ENCODE measurements around the gene AOC2.
"Not testable (repeated sequence)": the region's sequence is repeated elsewhere in the genome, so short reads cannot be mapped to it uniquely, and the experiment has no call there.

AOC2 gene

DNA sequence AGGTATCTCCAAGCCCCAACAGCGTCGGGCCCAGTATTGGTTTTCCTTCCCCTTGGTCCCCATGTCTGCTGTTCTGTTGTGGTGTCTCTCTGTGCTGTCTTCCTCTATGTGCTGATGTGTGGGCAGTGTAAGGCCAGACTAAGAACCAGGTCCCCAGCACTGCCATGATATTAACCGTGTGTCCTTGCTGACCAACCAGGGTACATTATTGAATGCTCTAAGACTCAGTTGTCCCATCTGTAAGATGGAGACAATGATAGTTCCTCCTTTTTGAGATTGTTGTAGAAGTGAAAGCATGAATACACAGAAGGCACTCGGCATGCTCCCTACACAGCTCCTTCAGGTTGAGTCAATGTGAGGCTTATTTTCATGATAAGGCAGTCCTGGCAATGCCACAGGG is 27.3 kb downstream of the AOC2 start:
- Histone ChIP-seq H3K4me3 (ENCODE audit: low read length, poor library complexity, severe bottlenecking) (no peak overlapping the region), H3K79me2 (ENCODE audit: insufficient read depth, low read length) (no peaks in the 10 kb centered on the region), H3K9ac (ENCODE audit: low read depth, low read length, poor library complexity, severe bottlenecking) (no peak overlapping the region), H3K9me3 (ENCODE audit: insufficient read depth, low read depth, low read length) (no peaks in the 10 kb centered on the region), H3K36me3 (ENCODE audit: insufficient read depth, low read length) (no peaks in the 10 kb centered on the region), H3K4me2 (ENCODE audit: low read depth, low read length, poor library complexity, severe bottlenecking) (no peak overlapping the region), H3K4me1 (ENCODE audit: insufficient read depth, low read length, poor library complexity, severe bottlenecking) (no peaks in the 10 kb centered on the region), H3K27me3 (ENCODE audit: insufficient read depth, low read length, poor library complexity, severe bottlenecking) (no peaks in the 10 kb centered on the region), H3K9me2 (replicated peaks; ENCODE audit: low read depth, low read length) (no peaks in the 10 kb centered on the region), H3F3A (ENCODE audit: low read depth) (no peaks in the 10 kb centered on the region), H2AFZ (ENCODE audit: low read length) (no peak overlapping the region), H4K20me1 (ENCODE audit: insufficient read depth, low read length, poor library complexity, severe bottlenecking) (no peaks in the 10 kb centered on the region)
- TF ChIP-seq EZH2phosphoT487 (IDR thresholded peaks at IDR 0.05; ENCODE audit: borderline replicate concordance), result no peak
- TF ChIP-seq, protein P1, sequence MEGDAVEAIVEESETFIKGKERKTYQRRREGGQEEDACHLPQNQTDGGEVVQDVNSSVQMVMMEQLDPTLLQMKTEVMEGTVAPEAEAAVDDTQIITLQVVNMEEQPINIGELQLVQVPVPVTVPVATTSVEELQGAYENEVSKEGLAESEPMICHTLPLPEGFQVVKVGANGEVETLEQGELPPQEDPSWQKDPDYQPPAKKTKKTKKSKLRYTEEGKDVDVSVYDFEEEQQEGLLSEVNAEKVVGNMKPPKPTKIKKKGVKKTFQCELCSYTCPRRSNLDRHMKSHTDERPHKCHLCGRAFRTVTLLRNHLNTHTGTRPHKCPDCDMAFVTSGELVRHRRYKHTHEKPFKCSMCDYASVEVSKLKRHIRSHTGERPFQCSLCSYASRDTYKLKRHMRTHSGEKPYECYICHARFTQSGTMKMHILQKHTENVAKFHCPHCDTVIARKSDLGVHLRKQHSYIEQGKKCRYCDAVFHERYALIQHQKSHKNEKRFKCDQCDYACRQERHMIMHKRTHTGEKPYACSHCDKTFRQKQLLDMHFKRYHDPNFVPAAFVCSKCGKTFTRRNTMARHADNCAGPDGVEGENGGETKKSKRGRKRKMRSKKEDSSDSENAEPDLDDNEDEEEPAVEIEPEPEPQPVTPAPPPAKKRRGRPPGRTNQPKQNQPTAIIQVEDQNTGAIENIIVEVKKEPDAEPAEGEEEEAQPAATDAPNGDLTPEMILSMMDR (conservative IDR thresholded peaks at IDR 0.05; ENCODE audit: low read length), result no peak

- Histone ChIP-seq H2AFZ (ENCODE audit: low read length) (no peak overlapping the region), H3K4me2 (ENCODE audit: low read depth, low read length, poor library complexity, severe bottlenecking) (no peak overlapping the region)
Measured at GRCh38 chr17:42872251-42872965, 28.0 kb downstream of the AOC2 start.

DNA sequence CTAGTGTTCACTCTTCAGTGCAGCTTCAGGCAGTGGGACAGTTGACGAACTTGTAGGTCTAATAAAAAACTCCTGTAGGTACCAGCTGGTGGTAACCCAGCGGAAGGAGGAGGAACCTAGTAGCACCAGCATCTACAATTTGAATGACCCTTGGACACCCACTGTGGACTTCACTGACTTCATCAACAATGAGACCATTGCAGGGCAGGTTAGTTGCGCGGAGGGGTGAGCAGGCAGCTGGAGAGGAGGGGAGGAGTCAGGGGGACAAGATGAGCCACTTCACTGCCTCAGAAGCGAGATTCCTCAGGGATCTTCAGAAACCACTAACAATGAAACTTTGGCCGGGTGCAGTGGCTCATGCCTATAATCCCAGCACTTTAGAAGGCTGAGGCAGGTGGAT is 28.9 kb downstream of the AOC2 start:
- no peaks in the 10 kb centered on the region for H3K79me2 ChIP-seq (ENCODE audit: insufficient read depth, low read length)
- no peaks in the 10 kb centered on the region for H3F3A ChIP-seq (ENCODE audit: low read depth)
- no peaks in the 10 kb centered on the region for H3K27me3 ChIP-seq (ENCODE audit: insufficient read depth, low read length, poor library complexity, severe bottlenecking)
- H2AFZ ChIP-seq (ENCODE audit: low read length), result no peak overlapping the region
- H3K4me3 ChIP-seq (ENCODE audit: low read length, poor library complexity, severe bottlenecking), result no peak overlapping the region
- H3K9ac ChIP-seq (ENCODE audit: low read depth, low read length, poor library complexity, severe bottlenecking), result no peak overlapping the region
- H4K20me1 ChIP-seq (ENCODE audit: insufficient read depth, low read length, poor library complexity, severe bottlenecking), result no peaks in the 10 kb centered on the region
- TF ChIP-seq EZH2phosphoT487 (IDR thresholded peaks at IDR 0.05; ENCODE audit: borderline replicate concordance), result no peak
- TF ChIP-seq, protein P1 (conservative IDR thresholded peaks at IDR 0.05; ENCODE audit: low read length), result no peak
- no peaks in the 10 kb centered on the region for H3K9me2 ChIP-seq (replicated peaks; ENCODE audit: low read depth, low read length)
- no peaks in the 10 kb centered on the region for H3K36me3 ChIP-seq (ENCODE audit: insufficient read depth, low read length)
- no peaks in the 10 kb centered on the region for H3K4me1 ChIP-seq (ENCODE audit: insufficient read depth, low read length, poor library complexity, severe bottlenecking)
- no peak overlapping the region for H3K4me2 ChIP-seq (ENCODE audit: low read depth, low read length, poor library complexity, severe bottlenecking)
- H3K9me3 ChIP-seq (ENCODE audit: insufficient read depth, low read depth, low read length), result no peaks in the 10 kb centered on the region

More at GRCh38 chr17:42872251-42872965, 28.0 kb downstream of the AOC2 start:
- Histone ChIP-seq H3K9me3 (ENCODE audit: insufficient read depth, low read depth, low read length) (no peaks in the 10 kb centered on the region), H3K79me2 (ENCODE audit: insufficient read depth, low read length) (no peaks in the 10 kb centered on the region), H3K36me3 (ENCODE audit: insufficient read depth, low read length) (no peaks in the 10 kb centered on the region), H3F3A (ENCODE audit: low read depth) (no peaks in the 10 kb centered on the region), H3K9me2 (replicated peaks; ENCODE audit: low read depth, low read length) (no peaks in the 10 kb centered on the region), H3K4me1 (ENCODE audit: insufficient read depth, low read length, poor library complexity, severe bottlenecking) (no peaks in the 10 kb centered on the region), H3K27me3 (ENCODE audit: insufficient read depth, low read length, poor library complexity, severe bottlenecking) (no peaks in the 10 kb centered on the region), H4K20me1 (ENCODE audit: insufficient read depth, low read length, poor library complexity, severe bottlenecking) (no peaks in the 10 kb centered on the region), H3K9ac (ENCODE audit: low read depth, low read length, poor library complexity, severe bottlenecking) (no peak overlapping the region), H3K4me3 (ENCODE audit: low read length, poor library complexity, severe bottlenecking) (no peak overlapping the region)
- TF ChIP-seq, protein P1 (conservative IDR thresholded peaks at IDR 0.05; ENCODE audit: low read length), result no peak
- TF ChIP-seq EZH2phosphoT487 (IDR thresholded peaks at IDR 0.05; ENCODE audit: borderline replicate concordance), result no peak

DNA sequence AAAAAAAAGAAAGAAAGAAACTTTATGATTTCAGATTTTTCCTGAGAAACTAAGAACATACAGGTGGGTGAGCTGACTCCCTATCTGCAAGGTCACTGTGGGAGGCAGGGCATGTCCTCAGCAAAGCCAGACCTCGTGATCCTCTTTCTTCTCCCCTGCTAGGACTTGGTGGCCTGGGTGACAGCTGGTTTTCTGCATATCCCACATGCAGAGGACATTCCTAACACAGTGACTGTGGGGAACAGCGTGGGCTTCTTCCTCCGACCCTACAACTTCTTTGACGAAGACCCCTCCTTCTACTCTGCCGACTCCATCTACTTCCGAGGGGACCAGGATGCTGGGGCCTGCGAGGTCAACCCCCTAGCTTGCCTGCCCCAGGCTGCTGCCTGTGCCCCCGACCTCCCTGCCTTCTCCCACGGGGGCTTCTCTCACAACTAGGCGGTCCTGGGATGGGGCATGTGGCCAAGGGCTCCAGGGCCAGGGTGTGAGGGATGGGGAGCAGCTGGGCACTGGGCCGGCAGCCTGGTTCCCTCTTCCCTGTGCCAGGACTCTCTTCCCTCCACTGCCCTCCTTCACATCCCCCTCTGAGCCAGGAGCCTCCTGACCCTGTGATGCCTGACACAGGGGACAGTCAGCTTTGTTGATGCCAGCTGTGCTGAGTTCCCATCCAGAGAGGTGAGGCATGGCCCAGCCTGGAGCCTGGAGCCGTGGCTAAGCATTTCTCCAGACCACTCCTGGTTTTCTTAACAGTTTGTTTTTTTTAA is 29.7 kb downstream of the AOC2 start:
- not testable (repeated sequence) for H3K4me2 ChIP-seq (ENCODE audit: low read depth, low read length, poor library complexity, severe bottlenecking); H2AFZ ChIP-seq (ENCODE audit: low read length); H3F3A ChIP-seq (ENCODE audit: low read depth); H3K36me3 ChIP-seq (ENCODE audit: insufficient read depth, low read length); H3K9me2 ChIP-seq (replicated peaks; ENCODE audit: low read depth, low read length); H3K4me3 ChIP-seq (ENCODE audit: low read length, poor library complexity, severe bottlenecking); H3K4me1 ChIP-seq (ENCODE audit: insufficient read depth, low read length, poor library complexity, severe bottlenecking); H3K79me2 ChIP-seq (ENCODE audit: insufficient read depth, low read length); H3K9ac ChIP-seq (ENCODE audit: low read depth, low read length, poor library complexity, severe bottlenecking); H4K20me1 ChIP-seq (ENCODE audit: insufficient read depth, low read length, poor library complexity, severe bottlenecking); H3K27me3 ChIP-seq (ENCODE audit: insufficient read depth, low read length, poor library complexity, severe bottlenecking); H3K9me3 ChIP-seq (ENCODE audit: insufficient read depth, low read depth, low read length)
